Body of pancreas (tissue), 4 donors: ENCODE results near the gene CCN6. TPM values are rescaled to one million over a fixed set of nuclear protein-coding genes. Genes with fewer than 3 reads are reported as not detected.

Source experiments
- ATAC-seq: fragments of 150-250 bp; one replicate; pipeline ENCODE4 v1.9.1; 2016
- DNase-seq, 4 donors: peaks; one replicate each; pipeline ENCODE4 v3.0.0-alpha.2; 2019
- H3K27ac ChIP-seq, 4 donors: fragments of 200-600 bp; sonication (generic); 1 replicate in 3 of 4; 2 replicates in 1 of 4; pipeline versions ENCODE4 v1.5.1 to v1.6.1; 2016 to 2019; ENCODE audit warnings: mild to moderate bottlenecking in 1 of 4, mixed read lengths in 1 of 4, moderate library complexity in 1 of 4
- H3K27me3 ChIP-seq, 2 donors: fragments of 200-600 bp; sonication (generic); one replicate each; pipeline ENCODE4 v1.6.0; 2016; ENCODE audit warnings: mild to moderate bottlenecking in 1 of 2
- H3K36me3 ChIP-seq, 2 donors: fragments of 200-600 bp; sonication (generic); replicated peaks in 1 of 2; 2 replicates each; pipeline ENCODE4 v1.5.1; 2016; ENCODE audit warnings: low read depth in 2 of 2; ENCODE audit not compliant: insufficient read depth in 1 of 2
- H3K4me1 ChIP-seq: fragments of 200-600 bp; sonication (generic); one replicate; pipeline ENCODE4 v1.6.0; 2016
- H3K4me3 ChIP-seq, 2 donors: fragments of 200-600 bp; sonication (generic); 1 replicate in 1 of 2; 2 replicates in 1 of 2; pipeline ENCODE4 v1.5.1; 2016 to 2019
- H3K9me3 ChIP-seq, 3 donors: fragments of 200-600 bp; sonication (generic); 1 replicate in 2 of 3; 2 replicates in 1 of 3; pipeline ENCODE4 v1.5.1; 2016
- POLR2A ChIP-seq, 3 donors: fragments of 450-650 bp; IDR thresholded peaks; one replicate each; pipeline ENCODE4 v1.6.1; 2016; ENCODE audit warnings: antibody characterized with exemption in 3 of 3, mild to moderate bottlenecking in 2 of 3
- WGBS, 2 donors: methylation state at CpG; one replicate each; pipeline ENCODE4 v1.1.5; 2017; 5-methylcytosine and 5-hydroxymethylcytosine counted together
- intact Hi-C: fragments of 100-400 bp; cut with DNase I; formaldehyde crosslinking; loops from one replicate; pipeline ENCODE4 v1.15.1; 2023
- total RNA-seq, 2 donors: library from RNA; depleted of rRNA; stranded (reverse); fragments of >200 nt; gene quantifications; one replicate each; pipeline ENCODE4 v1.1.0, GENCODE V29; 2016
- TF ChIP-seq, protein P1 (sequence below), 7 experiments: fragments of 450-650 bp in 4 of 7; fragments of 200-600 bp in 3 of 7; sonication (generic) in 3 of 7; IDR thresholded peaks; one replicate each; pipeline ENCODE4 v1.5.1; 2016 to 2019; ENCODE audit warnings: antibody characterized with exemption in 7 of 7

The CCN6 gene
- total RNA-seq, 2 donors from 2014 or later: not detected

DNA sequence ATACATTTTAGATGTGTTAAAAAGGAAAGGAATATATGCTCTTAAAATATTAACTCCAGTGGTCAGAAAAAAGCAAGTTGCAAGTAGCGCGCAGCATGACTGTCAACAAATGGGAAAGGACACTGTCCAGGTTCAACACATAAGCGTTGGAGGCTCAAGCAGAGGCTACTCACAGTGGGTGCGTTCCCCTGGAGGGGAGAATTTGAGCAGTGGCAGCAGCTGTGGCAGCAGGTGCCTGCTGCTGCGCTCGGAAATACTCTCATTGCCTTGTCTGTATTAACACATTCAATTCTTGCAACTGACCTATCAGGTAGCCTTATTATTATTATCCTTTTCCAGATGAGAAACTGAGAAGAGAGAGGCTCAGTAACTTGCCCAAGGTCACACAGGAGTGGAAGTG, 21.9 kb upstream of the CCN6 start:
- H3K27me3 ChIP-seq: no peaks in the 10 kb centered on the region
- DNase-seq: no peak
- ATAC-seq: no peak
- WGBS, 2 donors: 62 to 71% methylated on average over 6 of the region's 6 CpGs
- TF ChIP-seq, protein P1, sequence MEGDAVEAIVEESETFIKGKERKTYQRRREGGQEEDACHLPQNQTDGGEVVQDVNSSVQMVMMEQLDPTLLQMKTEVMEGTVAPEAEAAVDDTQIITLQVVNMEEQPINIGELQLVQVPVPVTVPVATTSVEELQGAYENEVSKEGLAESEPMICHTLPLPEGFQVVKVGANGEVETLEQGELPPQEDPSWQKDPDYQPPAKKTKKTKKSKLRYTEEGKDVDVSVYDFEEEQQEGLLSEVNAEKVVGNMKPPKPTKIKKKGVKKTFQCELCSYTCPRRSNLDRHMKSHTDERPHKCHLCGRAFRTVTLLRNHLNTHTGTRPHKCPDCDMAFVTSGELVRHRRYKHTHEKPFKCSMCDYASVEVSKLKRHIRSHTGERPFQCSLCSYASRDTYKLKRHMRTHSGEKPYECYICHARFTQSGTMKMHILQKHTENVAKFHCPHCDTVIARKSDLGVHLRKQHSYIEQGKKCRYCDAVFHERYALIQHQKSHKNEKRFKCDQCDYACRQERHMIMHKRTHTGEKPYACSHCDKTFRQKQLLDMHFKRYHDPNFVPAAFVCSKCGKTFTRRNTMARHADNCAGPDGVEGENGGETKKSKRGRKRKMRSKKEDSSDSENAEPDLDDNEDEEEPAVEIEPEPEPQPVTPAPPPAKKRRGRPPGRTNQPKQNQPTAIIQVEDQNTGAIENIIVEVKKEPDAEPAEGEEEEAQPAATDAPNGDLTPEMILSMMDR (IDR thresholded peaks at IDR 0.05): no peak
- TF ChIP-seq POLR2A (IDR thresholded peaks at IDR 0.05): no peak
- peaks cover 8% of the 10 kb centered on the region for H3K4me1 ChIP-seq
- no peak overlapping the region for H3K27ac ChIP-seq
- H3K9me3 ChIP-seq: no peaks in the 10 kb centered on the region
- H3K4me3 ChIP-seq: no peak overlapping the region
- intact Hi-C loops: no loop called here
- no peaks in the 10 kb centered on the region for H3K36me3 ChIP-seq

DNA sequence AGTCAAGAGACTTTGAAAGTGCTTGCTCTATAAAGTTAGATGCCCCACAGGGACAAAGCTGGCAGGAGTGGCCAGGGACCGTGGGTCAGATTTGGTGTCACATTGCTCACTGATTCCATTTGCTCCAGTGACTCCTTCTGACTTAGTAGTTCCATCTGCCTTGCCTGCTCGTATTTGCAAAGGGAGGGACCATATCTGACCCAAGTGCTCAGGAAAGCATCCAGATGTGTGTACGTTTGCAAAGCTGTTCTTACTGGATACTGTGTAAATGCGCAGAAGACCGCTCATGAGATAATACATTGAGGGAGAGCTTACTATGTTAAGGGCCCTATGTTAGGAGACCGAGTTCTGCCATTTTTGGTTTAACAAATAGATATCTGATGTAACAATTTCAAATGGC, 21.2 kb upstream of the CCN6 start:
- WGBS, 2 donors: 68 to 70% methylated on average over 6 of the region's 6 CpGs
- H3K4me3 ChIP-seq: no peak overlapping the region
- intact Hi-C loops: no loop called here
- TF ChIP-seq, protein P1 (IDR thresholded peaks at IDR 0.05): no peak
- no peak for TF ChIP-seq POLR2A (IDR thresholded peaks at IDR 0.05)
- no peaks in the 10 kb centered on the region for H3K27me3 ChIP-seq
- ATAC-seq (no peak), DNase-seq (no peak)
- H3K36me3 ChIP-seq: no peaks in the 10 kb centered on the region
- no peak overlapping the region for H3K27ac ChIP-seq
- H3K4me1 ChIP-seq: peaks cover 8% of the 10 kb centered on the region
- H3K9me3 ChIP-seq: no peaks in the 10 kb centered on the region

- Histone ChIP-seq H3K9me3 (no peaks in the 10 kb centered on the region), H3K27ac (no peak overlapping the region), H3K4me3 (no peak overlapping the region), H3K36me3 (no peaks in the 10 kb centered on the region), H3K27me3 (no peaks in the 10 kb centered on the region), H3K4me1 (peaks cover 8% of the 10 kb centered on the region)
- ATAC-seq (no peak), DNase-seq (no peak)
- WGBS, 2 donors: 63 to 69% methylated on average over 6 of the region's 6 CpGs
- no peak for TF ChIP-seq POLR2A (IDR thresholded peaks at IDR 0.05)
- TF ChIP-seq, protein P1 (IDR thresholded peaks at IDR 0.05): no peak
- intact Hi-C loops: no loop called here
Observed at GRCh38 chr6:112033791-112034615, 19.9 kb upstream of the CCN6 start.

DNA sequence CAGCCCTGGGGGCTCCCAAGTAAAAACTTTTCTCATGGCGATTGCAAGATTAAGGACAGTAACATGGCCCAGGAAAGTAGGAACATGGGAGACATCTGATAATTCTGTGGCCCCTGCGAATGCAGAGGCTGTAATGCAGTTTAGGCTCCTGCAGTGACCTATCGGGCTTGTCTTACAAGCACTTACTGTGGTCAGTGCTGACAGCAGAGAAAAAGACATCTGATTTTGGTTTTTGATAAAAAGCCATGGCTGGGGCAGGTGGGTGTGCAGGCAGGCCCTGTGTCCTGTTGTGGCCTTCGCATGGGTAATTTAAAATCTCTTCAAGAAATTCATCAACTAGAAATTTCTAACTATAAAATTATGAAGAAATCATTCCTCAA, 19.3 kb upstream of the CCN6 start:
- ATAC-seq (no peak), DNase-seq (no peak)
- TF ChIP-seq, protein P1 (IDR thresholded peaks at IDR 0.05): no peak
- TF ChIP-seq POLR2A (IDR thresholded peaks at IDR 0.05): no peak
- H3K4me1 ChIP-seq: peaks cover 8% of the 10 kb centered on the region
- 76 to 77% methylated on average over 4 of the region's 4 CpGs for WGBS, 2 donors
- H3K27me3 ChIP-seq: no peaks in the 10 kb centered on the region
- H3K9me3 ChIP-seq: no peaks in the 10 kb centered on the region
- no peak overlapping the region for H3K27ac ChIP-seq
- no peak overlapping the region for H3K4me3 ChIP-seq
- intact Hi-C loops: no loop called here
- no peaks in the 10 kb centered on the region for H3K36me3 ChIP-seq
